PC-3 (cell line): ENCODE results near the gene ADAT1.

Source experiments
- EZH2 ChIP-seq: fragments of 300-600 bp; sonication (generic); IDR thresholded peaks from one replicate; pipeline ENCODE4 v1.6.1; 2017; ENCODE audit warnings: antibody characterized with exemption, mild to moderate bottlenecking, low read length; ENCODE audit not compliant: unreplicated experiment
- EZH2phosphoT487 ChIP-seq: fragments of 300-600 bp; sonication (generic); IDR thresholded peaks from 2 replicates; pipeline ENCODE4 v1.6.1; 2018; ENCODE audit warnings: mild to moderate bottlenecking, antibody characterized with exemption, low read length, borderline replicate concordance
- TF ChIP-seq, protein P1 (sequence below): fragments of 300-600 bp; sonication (generic); conservative IDR thresholded peaks from 2 replicates; pipeline ENCODE4 v1.5.1; 2017; ENCODE audit warnings: antibody characterized with exemption, low read depth, mild to moderate bottlenecking, low read length

DNA sequence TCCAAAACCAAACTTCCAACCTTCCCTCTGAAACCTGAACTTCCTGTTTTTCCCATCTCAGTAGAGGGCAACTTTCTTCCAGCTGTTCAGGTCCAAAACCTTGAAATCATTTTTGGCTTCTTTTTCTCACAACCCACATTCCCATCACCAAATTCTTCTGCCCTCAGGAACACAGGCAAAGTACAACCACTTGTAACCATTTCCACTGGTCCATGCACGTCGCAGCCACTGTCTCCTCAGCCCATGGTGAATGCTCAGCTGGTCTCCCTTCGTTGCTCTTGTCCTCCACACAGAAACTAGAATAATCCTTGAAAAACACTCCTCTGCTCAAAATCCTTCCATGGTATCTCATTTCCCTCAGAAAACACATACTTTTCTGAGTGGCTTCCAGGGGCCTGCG is 3.7 kb upstream of the ADAT1 start:
- TF ChIP-seq, protein P1, sequence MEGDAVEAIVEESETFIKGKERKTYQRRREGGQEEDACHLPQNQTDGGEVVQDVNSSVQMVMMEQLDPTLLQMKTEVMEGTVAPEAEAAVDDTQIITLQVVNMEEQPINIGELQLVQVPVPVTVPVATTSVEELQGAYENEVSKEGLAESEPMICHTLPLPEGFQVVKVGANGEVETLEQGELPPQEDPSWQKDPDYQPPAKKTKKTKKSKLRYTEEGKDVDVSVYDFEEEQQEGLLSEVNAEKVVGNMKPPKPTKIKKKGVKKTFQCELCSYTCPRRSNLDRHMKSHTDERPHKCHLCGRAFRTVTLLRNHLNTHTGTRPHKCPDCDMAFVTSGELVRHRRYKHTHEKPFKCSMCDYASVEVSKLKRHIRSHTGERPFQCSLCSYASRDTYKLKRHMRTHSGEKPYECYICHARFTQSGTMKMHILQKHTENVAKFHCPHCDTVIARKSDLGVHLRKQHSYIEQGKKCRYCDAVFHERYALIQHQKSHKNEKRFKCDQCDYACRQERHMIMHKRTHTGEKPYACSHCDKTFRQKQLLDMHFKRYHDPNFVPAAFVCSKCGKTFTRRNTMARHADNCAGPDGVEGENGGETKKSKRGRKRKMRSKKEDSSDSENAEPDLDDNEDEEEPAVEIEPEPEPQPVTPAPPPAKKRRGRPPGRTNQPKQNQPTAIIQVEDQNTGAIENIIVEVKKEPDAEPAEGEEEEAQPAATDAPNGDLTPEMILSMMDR = no peak
- TF ChIP-seq EZH2phosphoT487 (no peak), EZH2 (no peak)
